K562 (cell line): Measurements from ENCODE around the gene FPGS.

Source experiments
- ELF4 ChIP-seq: fragments of 450-650 bp; formaldehyde crosslinking; IDR thresholded peaks from 2 replicates; pipeline ENCODE4 v1.4.0; 2022; ENCODE audit warnings: missing genetic modification characterization
- POLR2AphosphoS5 ChIP-seq: IDR thresholded peaks from 2 replicates; pipeline ENCODE4 v1.6.1; 2011; ENCODE audit warnings: mild to moderate bottlenecking, low read depth, low read length, moderate library complexity; ENCODE audit not compliant: control insufficient read depth, insufficient read depth

DNA sequence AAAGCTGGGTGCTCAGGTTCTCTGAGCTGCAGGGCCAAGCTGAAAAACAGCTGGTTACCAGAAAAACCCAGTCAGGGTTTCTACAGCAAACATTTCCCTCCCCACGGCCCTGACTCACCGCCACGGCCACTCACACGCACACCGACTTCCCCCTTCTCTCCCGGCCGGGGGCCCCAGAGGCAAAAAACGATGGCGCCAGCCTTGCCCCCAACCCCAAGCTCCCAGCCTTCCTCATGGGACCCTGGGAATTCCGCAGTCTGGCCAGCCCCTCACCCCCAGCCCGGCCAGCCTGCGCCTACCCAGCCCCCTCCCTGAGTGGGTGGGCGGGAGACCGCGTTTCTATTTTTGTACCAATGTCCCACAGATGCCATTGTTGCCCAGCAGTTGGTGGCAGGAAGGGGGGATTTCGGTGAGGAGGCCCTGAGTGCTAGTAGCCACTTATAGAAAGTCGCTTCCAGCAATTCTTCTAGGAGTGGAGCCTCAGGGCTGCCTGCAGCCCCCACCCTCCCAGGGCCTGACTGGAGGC lies 33.4 kb downstream of the FPGS start:
- no peak for TF ChIP-seq POLR2AphosphoS5
- TF ChIP-seq ELF4 (CRISPR knock-in tag), result no peak
